ENCODE results near the gene TCERG1. TPM values are rescaled to one million over a fixed set of nuclear protein-coding genes. Genes with fewer than 3 reads are reported as not detected.

The TCERG1 gene
- total RNA-seq, 4 donors from 2014 or later, result 63.9 to 117 (median 109) TPM

DNA sequence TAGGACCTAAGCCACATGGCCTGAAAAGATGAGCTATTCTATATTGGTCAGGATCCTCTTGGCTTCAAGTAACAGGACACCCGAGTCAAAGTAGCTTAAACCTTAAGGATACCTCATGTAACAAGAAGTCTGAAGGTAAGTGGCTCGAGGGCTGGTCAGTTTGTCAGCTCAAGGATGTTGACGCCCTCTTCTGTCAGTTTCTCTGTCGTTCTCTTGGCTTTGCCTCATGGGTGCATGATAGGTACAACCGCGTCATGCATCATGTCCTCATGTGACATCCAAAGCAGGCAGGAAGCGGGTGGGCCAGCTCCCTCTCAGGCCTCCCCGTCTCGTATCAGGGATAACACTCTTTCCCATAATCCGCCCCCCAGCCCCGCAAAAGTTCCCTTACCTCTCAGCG, 22.1 kb upstream of the TCERG1 start:
- TF ChIP-seq, protein P1, sequence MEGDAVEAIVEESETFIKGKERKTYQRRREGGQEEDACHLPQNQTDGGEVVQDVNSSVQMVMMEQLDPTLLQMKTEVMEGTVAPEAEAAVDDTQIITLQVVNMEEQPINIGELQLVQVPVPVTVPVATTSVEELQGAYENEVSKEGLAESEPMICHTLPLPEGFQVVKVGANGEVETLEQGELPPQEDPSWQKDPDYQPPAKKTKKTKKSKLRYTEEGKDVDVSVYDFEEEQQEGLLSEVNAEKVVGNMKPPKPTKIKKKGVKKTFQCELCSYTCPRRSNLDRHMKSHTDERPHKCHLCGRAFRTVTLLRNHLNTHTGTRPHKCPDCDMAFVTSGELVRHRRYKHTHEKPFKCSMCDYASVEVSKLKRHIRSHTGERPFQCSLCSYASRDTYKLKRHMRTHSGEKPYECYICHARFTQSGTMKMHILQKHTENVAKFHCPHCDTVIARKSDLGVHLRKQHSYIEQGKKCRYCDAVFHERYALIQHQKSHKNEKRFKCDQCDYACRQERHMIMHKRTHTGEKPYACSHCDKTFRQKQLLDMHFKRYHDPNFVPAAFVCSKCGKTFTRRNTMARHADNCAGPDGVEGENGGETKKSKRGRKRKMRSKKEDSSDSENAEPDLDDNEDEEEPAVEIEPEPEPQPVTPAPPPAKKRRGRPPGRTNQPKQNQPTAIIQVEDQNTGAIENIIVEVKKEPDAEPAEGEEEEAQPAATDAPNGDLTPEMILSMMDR (IDR thresholded peaks at IDR 0.05), result no peak
- TF ChIP-seq POLR2AphosphoS5 (IDR thresholded peaks at IDR 0.05) (no peak), POLR2A (IDR thresholded peaks at IDR 0.05) (no peak), EP300 (IDR thresholded peaks at IDR 0.05; ENCODE audit: low read depth) (no peak)
- in situ Hi-C loops (cut with MboI; ENCODE audit: low pct_ligation_motif_present in 1 of 4, low pct_unique_long_range_greater_than_20kb in 1 of 4, low sequenced_read_pairs in 3 of 4) (no loop called here), intact Hi-C loops (cut with DNase I; ENCODE audit: low total_unique reads) (no loop called here)
- Histone ChIP-seq H3K36me3 (no peaks in the 10 kb centered on the region), H3K4me3 (no peak overlapping the region), H3K27ac (no peak overlapping the region), H3K9me3 (no peaks in the 10 kb centered on the region), H3K4me1 (peaks cover 0 to 16% (median 0%) of the 10 kb centered on the region in 4 donors), H3K27me3 (peaks cover 14% of the 10 kb centered on the region)
- no peak for DNase-seq
- 73 to 90% methylated on average over 4 to 12 of the region's 12 CpGs for WGBS, 2 donors (ENCODE audit: low coverage in 1 of 2)

DNA sequence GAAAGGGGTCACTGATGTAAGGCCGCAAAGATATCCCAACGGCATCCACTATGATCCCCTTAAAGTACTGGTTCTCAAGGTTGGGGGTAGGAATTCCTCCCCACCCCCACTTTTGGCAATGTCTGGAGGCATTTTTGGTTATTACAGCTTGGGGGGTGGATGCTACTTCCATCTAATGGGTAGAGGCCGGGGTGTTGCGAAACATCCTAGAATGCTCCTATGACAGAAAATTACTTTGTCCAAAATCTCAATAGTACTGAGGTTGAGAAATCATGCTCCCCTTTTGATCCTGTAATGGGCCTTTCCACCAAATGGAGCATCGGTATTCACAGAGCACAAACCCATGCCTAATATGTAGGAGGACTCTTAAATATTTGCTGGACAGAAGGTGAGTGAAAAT, 20.8 kb upstream of the TCERG1 start:
- 79 to 89% methylated on average over 5 of the region's 5 CpGs for WGBS, 2 donors (ENCODE audit: low coverage in 1 of 2)
- in situ Hi-C loops (cut with MboI; ENCODE audit: low pct_ligation_motif_present in 1 of 4, low pct_unique_long_range_greater_than_20kb in 1 of 4, low sequenced_read_pairs in 3 of 4), result no loop called here
- intact Hi-C loops (cut with DNase I; ENCODE audit: low total_unique reads), result no loop called here

DNA sequence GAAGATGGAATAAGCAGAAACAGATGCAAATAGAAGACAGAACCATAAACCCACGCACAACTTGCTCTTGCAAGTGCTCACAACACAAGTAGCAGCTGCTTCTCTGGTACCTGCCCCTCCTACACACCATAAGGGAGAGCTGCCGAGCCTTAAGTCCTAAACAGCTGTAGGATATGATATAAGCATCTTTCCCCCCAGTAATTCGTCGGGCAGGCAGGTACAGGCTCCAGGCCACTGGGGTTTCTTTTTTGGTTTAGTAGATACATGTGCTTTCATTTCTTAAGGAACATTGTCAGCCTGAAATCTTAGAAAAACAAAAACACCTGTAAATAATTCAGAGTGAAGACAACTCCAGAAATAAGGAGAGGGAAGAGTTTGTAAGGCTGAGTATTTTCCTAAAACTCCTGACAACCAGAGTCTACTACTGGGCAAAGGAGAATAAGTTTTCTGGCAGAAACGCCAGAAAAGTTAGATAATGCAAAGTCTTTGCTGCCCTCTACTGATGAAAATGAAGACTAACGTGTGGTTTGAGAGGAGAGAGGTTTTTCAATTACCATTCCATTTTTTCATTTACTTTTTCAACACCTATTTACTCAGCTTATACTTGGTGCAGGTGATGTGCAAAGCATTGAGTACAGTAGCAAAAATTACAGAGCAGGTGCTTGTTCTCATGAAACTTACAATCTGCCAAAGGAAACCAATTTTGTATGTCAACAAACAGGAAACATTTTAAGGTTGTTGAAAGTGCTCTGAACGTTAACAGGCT, 20.1 kb upstream of the TCERG1 start:
- intact Hi-C loops (cut with DNase I; ENCODE audit: low total_unique reads), result no loop called here
- TF ChIP-seq POLR2AphosphoS5 (IDR thresholded peaks at IDR 0.05), result no peak
- TF ChIP-seq, protein P1 (IDR thresholded peaks at IDR 0.05), result peak; percentile 57 to 68 (median 64)
- in situ Hi-C loops (cut with MboI; ENCODE audit: low pct_ligation_motif_present in 1 of 4, low pct_unique_long_range_greater_than_20kb in 1 of 4, low sequenced_read_pairs in 3 of 4), result no loop called here
- DNase-seq, result no peak
- Histone ChIP-seq H3K27me3 (peaks cover 23% of the 10 kb centered on the region), H3K36me3 (no peaks in the 10 kb centered on the region), H3K4me1 (peaks cover 0 to 16% (median 0%) of the 10 kb centered on the region in 4 donors), H3K4me3 (no peak overlapping the region), H3K9me3 (no peaks in the 10 kb centered on the region), H3K27ac (no peak overlapping the region)
- 26 to 28% methylated on average over 7 of the region's 7 CpGs for WGBS, 2 donors (ENCODE audit: low coverage in 1 of 2)

More for the DNA sequence above, 20.8 kb upstream of the TCERG1 start:
- Histone ChIP-seq H3K27ac (no peak overlapping the region), H3K9me3 (no peaks in the 10 kb centered on the region), H3K36me3 (no peaks in the 10 kb centered on the region), H3K27me3 (peaks cover 18% of the 10 kb centered on the region), H3K4me3 (no peak overlapping the region), H3K4me1 (peaks cover 0 to 16% (median 0%) of the 10 kb centered on the region in 4 donors)
- DNase-seq, result no peak
- TF ChIP-seq, protein P1 (IDR thresholded peaks at IDR 0.05), result no peak
- no peak for TF ChIP-seq POLR2A (IDR thresholded peaks at IDR 0.05)
- no peak for TF ChIP-seq POLR2AphosphoS5 (IDR thresholded peaks at IDR 0.05)
- TF ChIP-seq EP300 (IDR thresholded peaks at IDR 0.05; ENCODE audit: low read depth), result no peak

GRCh38 chr5:146427619-146427997, 19.5 kb upstream of the TCERG1 start:
- TF ChIP-seq POLR2A (IDR thresholded peaks at IDR 0.05) (no peak), EP300 (IDR thresholded peaks at IDR 0.05; ENCODE audit: low read depth) (no peak), POLR2AphosphoS5 (IDR thresholded peaks at IDR 0.05) (no peak)
- TF ChIP-seq, protein P1 (IDR thresholded peaks at IDR 0.05), result no peak
- intact Hi-C loops (cut with DNase I; ENCODE audit: low total_unique reads), result no loop called here
- Histone ChIP-seq H3K27ac (no peak overlapping the region), H3K36me3 (no peaks in the 10 kb centered on the region), H3K4me1 (peaks cover 0 to 16% (median 0%) of the 10 kb centered on the region in 4 donors), H3K27me3 (peaks cover 23% of the 10 kb centered on the region), H3K4me3 (no peak overlapping the region), H3K9me3 (no peaks in the 10 kb centered on the region)
- WGBS, 2 donors (ENCODE audit: low coverage in 1 of 2), result 22 to 25% methylated on average over 4 of the region's 4 CpGs
- DNase-seq, result no peak
- in situ Hi-C loops (cut with MboI; ENCODE audit: low pct_ligation_motif_present in 1 of 4, low pct_unique_long_range_greater_than_20kb in 1 of 4, low sequenced_read_pairs in 3 of 4), result no loop called here

All from transverse colon (tissue), 4 donors.